GM18909 (cell line): ENCODE data around the gene COMMD8.

Experiments used
- ATAC-seq: cut with Tn5 transposase; IDR thresholded peaks from one replicate; pipeline ENCODE4 v1.9.1; 2021; ENCODE audit warnings: mild to moderate bottlenecking; ENCODE audit not compliant: unreplicated experiment, poor library complexity

Gene COMMD8

DNA sequence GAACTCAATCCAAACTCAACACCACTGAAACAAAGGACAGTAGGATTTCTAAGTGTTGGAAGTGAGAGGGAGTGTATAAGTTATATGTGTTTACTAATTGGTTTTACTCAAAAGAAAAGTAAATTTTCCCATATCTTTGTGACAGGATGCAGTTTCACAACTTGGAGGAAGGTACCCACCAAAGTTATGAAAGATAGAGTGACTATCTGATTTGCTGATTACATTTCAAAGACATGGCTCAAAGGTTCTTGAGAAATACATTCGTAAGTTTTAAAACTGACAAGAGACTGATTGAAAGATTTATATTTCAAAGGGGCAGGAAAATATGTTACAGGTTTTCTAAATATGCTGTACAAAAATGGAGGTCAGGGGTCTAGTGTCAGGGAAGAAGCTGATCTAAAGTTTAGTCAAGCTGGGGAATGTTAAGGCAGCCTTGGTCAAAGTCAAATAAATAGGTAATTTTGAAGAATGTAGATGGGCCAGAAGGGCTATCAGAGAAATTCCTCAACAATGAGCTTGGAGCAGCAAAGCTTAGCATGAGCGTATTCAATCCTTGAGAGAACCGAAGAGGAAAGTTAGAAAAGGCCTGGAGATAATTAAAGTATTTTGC lies 9.7 kb upstream of the COMMD8 start:
- ATAC-seq, result no peak

DNA sequence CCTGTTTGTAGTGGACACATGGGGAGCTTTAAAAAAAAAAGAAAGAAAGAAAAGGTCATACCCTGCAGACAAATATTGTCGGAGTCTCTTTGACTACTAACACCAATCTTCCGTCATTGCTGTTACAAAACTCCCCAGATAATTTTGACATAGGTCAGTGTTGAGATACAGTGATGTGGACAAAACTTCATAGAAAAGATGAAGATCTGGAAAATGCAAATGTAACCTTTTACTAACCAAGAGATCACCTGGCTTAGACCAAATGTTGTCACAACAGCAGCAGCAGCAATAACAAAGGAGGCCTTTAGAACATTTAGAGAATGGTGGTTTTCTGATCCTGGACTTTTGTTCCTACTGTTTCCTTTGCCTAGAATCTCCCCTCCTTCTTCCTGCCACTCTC lies 8.1 kb upstream of the COMMD8 start:
- no peak for ATAC-seq

DNA sequence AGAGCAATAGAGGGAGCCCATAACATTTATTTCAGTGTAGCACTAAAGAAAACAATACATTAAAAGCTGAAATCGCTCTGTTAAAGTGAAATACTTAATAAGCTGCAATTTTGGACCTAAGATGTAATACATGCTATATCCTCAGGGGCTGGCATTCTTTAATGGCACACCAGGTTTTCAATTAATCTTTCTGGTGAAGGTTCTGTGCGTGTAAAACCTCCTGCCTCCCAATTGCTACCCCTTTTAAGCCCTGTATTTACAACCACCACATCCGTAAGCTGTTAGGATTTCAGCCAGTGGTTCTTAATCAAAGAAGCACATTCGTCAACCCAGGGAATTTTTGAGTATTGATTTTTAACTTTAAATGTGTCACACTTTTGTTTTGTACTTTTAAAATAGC lies 7.6 kb upstream of the COMMD8 start:
- no peak for ATAC-seq

DNA sequence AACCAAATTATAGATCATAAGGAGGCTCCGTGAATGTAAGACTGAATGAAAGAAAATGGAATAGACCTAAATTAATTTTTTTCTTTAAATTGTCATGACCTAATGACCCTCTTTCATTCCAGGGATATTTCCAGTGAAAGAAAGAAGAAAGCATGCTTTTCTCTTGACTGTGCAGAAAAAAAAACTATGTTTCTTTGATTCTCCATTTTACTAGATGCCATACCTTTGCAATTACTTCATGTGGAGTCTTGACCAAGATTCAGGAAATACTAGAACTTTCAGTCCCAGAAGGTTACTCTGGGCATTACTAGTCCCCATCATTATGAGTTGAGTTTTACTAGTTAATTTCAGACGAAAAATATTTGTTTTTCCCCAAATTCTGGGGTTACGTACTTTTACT lies 6.4 kb upstream of the COMMD8 start:
- ATAC-seq, result no peak

DNA sequence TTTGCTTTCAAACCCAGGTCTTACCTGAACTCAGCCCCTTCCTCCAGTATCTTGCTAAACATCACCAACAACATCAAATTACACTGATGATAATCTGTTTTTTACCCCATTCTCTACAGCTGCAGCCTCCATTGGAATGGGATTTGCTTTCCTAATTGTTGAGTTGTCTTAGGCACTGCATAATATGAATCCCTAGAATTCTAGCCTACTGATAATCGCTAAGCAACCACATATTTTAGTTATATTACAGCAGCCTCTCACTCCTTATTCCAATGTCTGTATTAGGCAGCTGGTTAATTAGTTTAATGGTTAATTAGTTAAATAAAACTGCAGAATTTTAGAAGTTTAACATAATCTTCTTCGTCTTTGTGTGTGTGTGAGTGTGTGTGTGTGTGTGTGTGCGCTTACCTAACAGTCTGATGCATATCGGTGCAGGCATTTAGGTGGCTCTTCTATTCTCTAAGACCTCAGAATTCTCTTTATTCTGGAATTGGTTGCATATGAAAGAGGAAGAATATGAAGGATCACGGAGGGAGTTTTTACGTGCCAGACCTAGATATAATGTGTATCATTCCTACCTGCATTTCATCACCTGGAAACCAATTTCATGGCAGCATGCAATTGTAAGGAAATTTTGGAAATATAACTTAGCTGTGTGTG lies 5.3 kb upstream of the COMMD8 start:
- no peak for ATAC-seq

DNA sequence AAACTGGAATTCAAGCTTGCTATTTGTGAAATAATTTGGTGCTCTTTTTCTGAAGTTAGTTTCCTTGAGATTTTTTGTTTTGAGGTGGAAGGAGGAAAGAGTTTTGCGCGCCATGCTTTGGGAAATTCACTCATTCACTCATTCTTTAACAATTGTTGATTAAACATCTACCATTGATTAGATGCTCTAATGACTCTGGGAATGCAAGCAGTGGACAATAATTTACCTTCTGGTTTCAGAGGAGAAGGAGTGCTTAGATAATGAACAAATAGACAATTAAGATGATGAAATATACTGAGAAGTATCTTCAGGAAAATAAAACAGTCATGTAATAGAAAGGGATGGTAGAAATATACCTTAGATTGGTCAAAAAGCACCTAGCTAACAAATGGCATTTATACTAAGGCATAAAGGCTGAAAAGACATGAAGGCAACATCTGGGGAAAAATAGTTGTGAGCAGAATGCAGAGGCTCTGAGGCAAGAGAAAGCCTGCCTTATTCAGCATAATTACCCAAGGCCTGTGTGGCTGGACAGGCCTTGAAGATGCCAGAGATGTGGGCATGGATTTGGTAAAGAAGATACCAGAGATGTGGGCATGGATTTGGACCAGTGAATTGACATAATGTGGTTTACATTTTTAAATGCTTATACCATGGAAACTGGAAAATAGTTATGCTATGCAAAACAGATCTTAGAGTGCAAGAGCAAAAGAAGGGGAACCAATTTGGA lies 2.7 kb upstream of the COMMD8 start:
- no peak for ATAC-seq

DNA sequence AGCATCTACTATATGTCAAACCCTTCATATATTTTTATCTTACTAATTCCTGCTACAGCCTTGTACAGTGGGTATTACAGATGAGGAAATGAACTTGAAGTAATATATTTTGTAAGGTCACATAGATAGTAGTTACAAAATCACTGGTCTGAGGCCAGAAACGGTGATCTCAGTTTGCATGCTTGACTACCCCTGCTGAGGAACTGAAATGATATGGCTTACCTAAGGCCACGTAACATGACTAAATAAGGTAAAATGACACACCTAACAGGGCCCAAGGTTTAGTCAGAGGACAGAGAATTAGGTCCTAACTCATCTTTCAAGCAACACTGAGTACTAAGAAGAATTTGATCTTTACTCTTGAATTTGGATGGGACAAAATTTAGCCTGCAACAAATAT lies 1.5 kb upstream of the COMMD8 start:
- peak; percentile 31 for ATAC-seq

DNA sequence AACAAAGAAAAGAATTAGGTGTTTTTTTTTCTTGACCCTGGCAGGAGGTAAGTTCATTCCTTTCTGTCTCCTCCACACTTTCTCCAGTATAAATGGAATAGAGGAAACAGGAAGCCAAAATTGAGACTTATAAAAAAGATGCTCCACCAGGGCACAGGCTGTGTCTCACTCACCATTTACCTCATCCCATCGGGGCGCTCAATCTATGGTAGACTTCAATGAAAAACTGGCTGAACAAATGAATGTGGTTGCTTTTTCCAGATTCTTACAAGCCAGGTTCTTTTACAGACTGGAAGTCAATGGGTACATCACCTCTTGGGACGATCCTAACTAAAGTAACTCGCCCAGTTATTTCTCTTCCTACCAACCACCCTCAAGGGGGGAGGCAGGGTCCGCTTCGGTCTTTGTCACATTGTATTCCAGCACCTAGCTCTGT lies 685 bp downstream of the COMMD8 start:
- ATAC-seq, result peak; percentile 26

DNA sequence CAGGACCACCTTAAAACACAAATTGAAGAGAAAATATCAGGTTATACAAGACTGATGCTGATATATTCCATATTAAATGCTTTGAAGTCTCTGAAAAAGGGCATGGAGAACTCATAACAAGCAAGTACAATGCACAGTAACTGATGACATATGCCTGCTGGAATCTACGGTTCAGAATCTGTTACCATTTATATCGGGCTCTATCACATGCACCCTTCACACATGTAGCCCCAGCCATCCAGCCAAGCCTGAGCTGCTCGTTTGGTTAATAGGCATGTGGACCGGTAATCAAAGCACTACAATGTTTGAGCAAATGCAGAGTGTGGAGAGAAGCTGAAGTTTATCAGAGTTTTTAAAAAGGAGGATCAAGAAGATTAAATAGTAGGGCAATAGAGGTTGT lies 11.8 kb downstream of the COMMD8 start:
- no peak for ATAC-seq

DNA sequence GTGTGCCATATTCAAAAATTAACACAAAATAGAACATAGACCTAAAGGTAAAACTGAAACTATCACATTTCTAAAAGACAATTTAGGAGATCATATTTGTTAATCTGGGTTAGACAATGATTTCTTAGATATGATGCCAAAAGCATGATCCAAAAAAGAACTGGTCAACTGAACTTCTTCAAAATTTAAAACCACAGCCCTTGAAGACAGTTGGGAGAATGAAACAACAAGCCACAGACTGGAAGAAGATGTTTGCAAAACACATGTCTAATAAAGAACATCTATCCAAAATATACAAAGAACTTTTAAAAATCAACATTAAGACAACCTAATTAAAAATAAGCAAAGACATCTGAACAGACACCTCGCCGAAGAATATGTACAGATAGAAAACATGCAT lies 19.5 kb downstream of the COMMD8 start:
- no peak for ATAC-seq

DNA sequence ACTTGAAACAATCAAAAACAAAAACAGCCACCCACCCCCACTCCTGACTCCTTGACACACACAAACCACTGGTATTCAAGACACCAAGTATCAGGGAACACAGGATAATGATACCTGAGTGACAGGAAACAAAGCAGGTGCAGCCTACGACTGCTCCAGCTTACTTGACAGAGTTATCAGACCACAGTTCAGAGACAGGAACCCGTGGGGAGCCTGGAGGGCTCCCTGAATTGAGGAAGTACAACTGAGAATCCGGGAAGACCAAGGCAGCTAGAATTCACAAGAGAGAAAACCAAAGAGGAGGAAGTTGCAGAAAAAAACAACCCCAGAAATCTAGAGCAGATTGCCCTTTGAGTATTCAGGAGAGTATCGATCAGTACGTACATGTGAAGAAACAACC lies 20.5 kb downstream of the COMMD8 start:
- ATAC-seq, result peak; percentile 82

DNA sequence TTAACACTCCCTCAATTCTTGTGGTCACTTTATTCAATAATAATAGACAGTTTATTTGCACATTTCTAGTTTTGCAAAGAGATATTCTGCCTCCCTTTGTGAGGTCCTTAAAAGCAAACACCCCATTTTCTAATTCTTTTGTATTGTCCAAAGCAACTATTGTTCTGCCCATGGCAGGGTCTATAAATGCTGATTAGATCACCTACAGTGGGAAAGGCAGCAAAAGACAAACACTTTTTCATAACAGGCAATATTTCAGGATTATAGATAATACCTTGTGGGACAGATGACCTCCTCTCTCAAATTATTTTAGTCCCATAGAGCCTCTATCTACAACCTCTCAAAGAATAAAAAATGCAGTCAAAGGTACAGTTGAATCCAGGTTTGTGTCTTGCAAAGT lies 28.6 kb downstream of the COMMD8 start:
- no peak for ATAC-seq

DNA sequence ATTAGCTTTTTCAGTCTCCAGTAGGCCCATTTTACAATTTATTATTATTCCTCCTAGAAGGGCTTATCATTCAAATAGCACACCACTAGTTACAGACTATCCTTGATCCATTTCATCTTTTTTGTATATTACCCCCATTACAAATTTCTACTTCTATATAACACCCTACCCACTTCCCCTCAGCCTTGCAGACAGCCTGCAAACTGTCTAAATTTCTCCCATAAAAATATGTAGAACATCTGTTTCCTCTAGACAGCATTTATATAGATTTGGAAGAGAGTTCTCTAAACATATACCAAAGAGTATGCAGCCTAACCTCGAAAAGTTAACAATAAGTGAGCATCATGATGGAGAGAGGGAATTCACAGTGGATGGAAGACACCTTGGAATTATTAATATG lies 30.8 kb downstream of the COMMD8 start:
- ATAC-seq, result no peak

DNA sequence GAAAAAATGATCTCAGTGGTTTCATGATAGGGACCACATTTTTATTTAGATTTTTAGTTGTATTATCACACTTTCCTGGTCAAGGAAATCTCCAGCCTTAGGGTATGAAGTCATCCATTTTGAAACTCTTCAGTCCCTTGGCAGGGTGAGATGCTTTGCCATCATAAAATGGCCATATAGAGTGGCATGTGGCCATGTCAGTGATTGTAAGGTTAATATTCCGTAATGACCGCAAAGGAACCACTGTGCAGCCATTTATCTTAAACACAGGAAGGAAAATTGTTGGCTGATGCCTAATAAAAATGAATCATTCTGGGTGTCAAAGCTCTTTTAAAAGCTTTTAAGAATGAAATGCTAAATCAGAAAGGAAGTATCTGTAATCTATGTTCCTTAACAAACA lies 35.6 kb downstream of the COMMD8 start:
- no peak for ATAC-seq

DNA sequence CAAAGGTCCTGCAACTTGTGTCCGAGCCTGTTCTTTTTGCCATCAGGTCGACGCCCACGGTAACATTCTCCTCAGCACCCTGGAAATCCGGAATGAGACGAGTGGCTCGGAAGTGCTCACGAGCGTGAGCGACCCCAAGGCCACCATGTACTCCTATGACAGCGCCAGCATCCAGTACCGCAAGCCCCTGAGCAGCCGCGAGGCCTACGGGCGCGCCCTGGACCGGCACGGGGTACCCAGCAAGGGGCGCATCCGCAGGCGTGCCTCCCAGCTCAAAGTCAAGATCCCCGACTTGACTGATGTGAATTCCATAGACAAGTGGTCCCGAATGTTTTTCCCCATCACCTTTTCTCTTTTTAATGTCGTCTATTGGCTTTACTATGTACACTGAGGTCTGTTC lies 37.9 kb downstream of the COMMD8 start:
- ATAC-seq, result no peak

DNA sequence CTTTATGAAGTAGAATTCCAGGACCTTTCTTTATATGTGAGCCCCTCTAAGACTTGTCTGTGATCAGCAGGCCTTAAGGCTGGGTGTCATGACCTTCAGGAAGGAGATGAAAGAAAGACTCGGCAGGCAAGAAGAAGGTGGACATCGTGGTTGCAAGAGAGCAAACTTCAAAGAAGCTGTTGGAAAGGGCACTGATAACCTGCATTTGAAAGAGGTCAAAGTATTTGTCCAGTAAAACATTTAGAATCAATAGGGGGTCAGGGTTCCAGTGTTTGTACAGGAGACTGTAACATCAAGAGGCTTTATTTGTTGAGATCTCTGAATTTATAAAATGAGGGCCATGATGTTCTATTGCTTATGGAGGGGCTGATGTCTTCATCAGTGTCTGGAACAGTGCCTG lies 44.2 kb downstream of the COMMD8 start:
- no peak for ATAC-seq

DNA sequence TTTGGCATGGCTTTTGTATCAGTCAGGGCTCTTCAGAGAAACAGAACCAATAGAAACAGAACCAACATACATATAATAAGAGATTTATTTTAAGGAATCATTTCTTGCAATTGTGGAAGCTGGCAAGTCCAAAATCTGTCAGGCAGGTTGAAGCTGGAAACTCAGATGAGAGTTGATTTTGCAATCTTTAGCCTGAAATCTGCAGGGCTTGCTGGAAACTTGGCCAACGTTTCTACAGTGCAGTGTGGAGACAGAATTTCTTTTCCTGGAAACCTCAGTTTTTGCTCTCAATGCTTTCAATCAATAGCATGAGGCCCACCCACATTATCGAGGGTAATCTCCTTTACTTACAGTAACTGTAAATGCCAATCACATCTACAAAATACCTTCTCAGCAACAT lies 45.4 kb downstream of the COMMD8 start:
- ATAC-seq, result no peak

DNA sequence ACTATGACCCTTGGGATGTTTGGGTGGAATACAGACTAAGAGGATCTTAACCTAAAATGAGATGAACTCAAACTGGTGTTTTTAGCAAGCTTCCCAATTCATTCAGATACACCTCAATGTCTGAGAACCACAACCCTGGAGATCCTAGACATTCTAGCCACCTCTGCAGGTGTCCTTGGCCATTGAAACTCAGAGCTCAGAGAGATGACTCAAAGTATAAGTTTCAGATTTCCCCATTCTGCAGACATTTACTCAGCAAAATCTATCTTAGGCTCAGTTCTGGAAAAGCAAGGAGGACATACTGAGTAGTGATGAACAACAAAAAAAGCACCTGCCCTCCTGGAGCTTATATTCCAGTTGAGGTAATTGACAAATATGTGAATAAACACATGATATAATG lies 47.8 kb downstream of the COMMD8 start:
- no peak for ATAC-seq

DNA sequence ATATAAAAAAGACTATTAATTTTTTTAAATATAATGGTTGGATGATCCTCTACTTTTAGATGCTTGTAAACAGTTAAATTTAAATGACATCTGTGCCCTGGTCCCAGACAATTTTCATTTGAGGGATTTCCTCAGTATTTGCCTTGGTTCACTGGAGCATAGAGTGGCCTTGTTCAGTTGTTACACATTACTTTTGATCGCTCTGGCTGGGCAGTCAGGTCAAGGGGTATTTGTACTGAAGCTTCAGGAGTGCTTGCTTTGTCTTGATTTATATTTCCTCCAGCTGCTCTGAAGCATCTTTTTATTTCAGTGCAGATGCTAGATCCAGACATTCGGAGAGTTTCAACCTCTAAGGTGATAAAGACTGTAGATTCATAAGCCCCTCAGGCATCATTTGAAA lies 50.0 kb downstream of the COMMD8 start:
- no peak for ATAC-seq

DNA sequence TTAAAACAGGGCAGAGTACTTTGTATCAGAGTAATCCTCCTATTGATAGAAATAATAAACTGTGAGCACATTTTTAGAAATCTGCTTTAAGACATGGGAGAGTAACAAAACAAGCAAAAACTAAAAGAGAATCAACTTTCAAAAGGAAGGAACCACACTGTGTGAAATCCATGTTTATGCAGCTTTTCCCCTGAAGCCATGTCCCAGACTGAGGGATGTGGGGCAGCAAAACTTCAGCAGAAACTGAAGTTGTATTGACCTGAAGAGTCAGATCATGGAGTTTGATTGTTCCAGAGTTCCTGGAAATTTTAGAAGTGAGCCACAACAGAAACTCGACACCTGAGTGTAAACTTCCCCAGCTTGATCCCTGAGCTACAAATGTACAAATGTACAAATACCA lies 53.2 kb downstream of the COMMD8 start:
- ATAC-seq, result no peak

DNA sequence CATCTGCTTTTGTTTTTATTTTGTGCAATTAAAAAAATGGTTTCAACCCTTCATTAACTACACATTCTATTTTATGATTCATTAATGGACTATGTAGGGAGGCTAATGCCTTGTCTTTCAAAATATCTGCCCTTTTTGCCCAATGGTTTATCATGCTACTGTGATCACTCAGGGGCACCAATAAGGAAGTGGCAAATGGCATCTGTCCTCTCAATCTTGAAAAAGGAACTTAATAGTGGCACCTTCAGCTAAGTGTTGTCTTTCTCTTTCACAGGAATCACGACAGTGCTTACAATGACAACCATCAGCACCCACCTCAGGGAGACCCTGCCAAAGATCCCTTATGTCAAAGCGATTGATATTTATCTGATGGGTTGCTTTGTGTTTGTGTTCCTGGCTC lies 57.1 kb downstream of the COMMD8 start:
- no peak for ATAC-seq
